AG04450 (cell line): ENCODE measurements around the gene SH3PXD2A. TPM values are rescaled to one million over a fixed set of nuclear protein-coding genes. Genes with fewer than 3 reads are reported as not detected.
A peak's percentile ranks its signal among the peaks of the same experiment; 100 is the strongest.

Experiments
- CTCF ChIA-PET: fragments of 300-600, 350-600 bp; formaldehyde crosslinking; extraction: SDS; loops from one replicate; lab custom pipeline; 2022; ENCODE audit warnings: antibody characterized with exemption, inconsistent platforms; lab: Charles Lee
- POLR2A ChIA-PET: fragments of 350-600 bp; formaldehyde crosslinking; extraction: SDS; loops from one replicate; lab custom pipeline; 2021; ENCODE audit warnings: antibody characterized with exemption, inconsistent platforms; lab: Yijun Ruan, JAX
- DNase-seq: peaks from one replicate; pipeline ENCODE4 v3.0.0-alpha.2; 2011; ENCODE audit warnings: low read depth, low spot score
- H3K27ac ChIP-seq: one replicate; pipeline ENCODE4 v1.5.1; 2012; ENCODE audit warnings: low read depth, low read length, control low read depth
- H3K27me3 ChIP-seq: one replicate; pipeline ENCODE4 v1.6.0; 2012; ENCODE audit warnings: low read length; ENCODE audit not compliant: control insufficient read depth, insufficient read depth
- H3K4me3 ChIP-seq: 2 replicates; pipeline ENCODE4 v1.5.1; 2011; ENCODE audit warnings: mild to moderate bottlenecking, low read depth, low read length, control low read depth
- H3K9me3 ChIP-seq: 2 replicates; pipeline ENCODE4 v1.5.1; 2012; ENCODE audit warnings: low read length; ENCODE audit not compliant: control insufficient read depth, insufficient read depth
- CTCF ChIP-seq: IDR thresholded peaks from 2 replicates; pipeline ENCODE4 v1.5.1; 2011; ENCODE audit warnings: low read depth, low read length, control low read depth, inconsistent platforms
- polyA plus RNA-seq: library from polyadenylated mRNA; depleted of rRNA; stranded (reverse); fragments of >200 nt; gene quantifications from 2 replicates; pipeline ENCODE4 v1.2.3, GENCODE V29; 2011

Gene SH3PXD2A
- polyA plus RNA-seq, 1 experiment: 22.9 TPM

- Histone ChIP-seq H3K27ac (peak overlapping the region; percentile 91), H3K4me3 (no peak overlapping the region)
Observed at GRCh38 chr10:103781329-103782061, 73.9 kb downstream of the SH3PXD2A start.

GRCh38 chr10:103780242-103781149, 74.9 kb downstream of the SH3PXD2A start:
- no peak for TF ChIP-seq CTCF
- CTCF ChIA-PET: interaction anchor here (0.7 to 2.0 kb wide), 5 partner anchors 8 to 74 kb away, joined by 3 to 15 read pairs (median 7); no protein-coding TSS in a partner anchor
- Histone ChIP-seq H3K9me3 (no peaks in the 10 kb centered on the region; the same call in 1 of the 2 replicates), H3K27ac (peak overlapping the region; percentile 55), H3K4me3 (no peak overlapping the region), H3K27me3 (no peaks in the 10 kb centered on the region)
- POLR2A ChIA-PET: interaction anchor here (1.2 to 2.7 kb wide), 5 partner anchors 8 to 41 kb away, joined by 4 to 34 read pairs (median 8); no protein-coding TSS in a partner anchor
- no peak for DNase-seq

More at GRCh38 chr10:103781329-103782061, 73.9 kb downstream of the SH3PXD2A start:
- ChIA-PET POLR2A (interaction anchor here (0.6 to 2.7 kb wide), 7 partner anchors 8 to 80 kb away, joined by 3 to 34 read pairs (median 5); no protein-coding TSS in a partner anchor), CTCF (interaction anchor here (0.5 to 2.0 kb wide), 15 partner anchors 8 to 175 kb away, joined by 3 to 15 read pairs (median 4); no protein-coding TSS in a partner anchor)
- DNase-seq: peak; percentile 94
- no peaks in the 10 kb centered on the region for H3K27me3 ChIP-seq
- TF ChIP-seq CTCF: peak; percentile 69
- no peaks in the 10 kb centered on the region; the same call in 1 of the 2 replicates for H3K9me3 ChIP-seq

- POLR2A ChIA-PET: interaction anchor here (1.3 kb wide), 1 partner anchor 74 kb away, joined by 3 read pairs; no protein-coding TSS in a partner anchor
- CTCF ChIA-PET: interaction anchor here (0.6 to 1.3 kb wide), 2 partner anchors 65 to 543 kb away, joined by 3 to 4 read pairs; no protein-coding TSS in a partner anchor
Observed at GRCh38 chr10:103778358-103779139, 76.8 kb downstream of the SH3PXD2A start.

More at GRCh38 chr10:103778358-103779139, 76.8 kb downstream of the SH3PXD2A start:
- Histone ChIP-seq H3K9me3 (no peaks in the 10 kb centered on the region; the same call in 1 of the 2 replicates), H3K27me3 (no peaks in the 10 kb centered on the region), H3K4me3 (no peak overlapping the region), H3K27ac (no peak overlapping the region)
- no peak for DNase-seq
- no peak for TF ChIP-seq CTCF
